SK-N-SH (cell line): ENCODE data around the gene SERPINE2. TPM values are rescaled to one million over a fixed set of nuclear protein-coding genes. Genes with fewer than 3 reads are reported as not detected.
A peak's percentile ranks its signal among the peaks of the same experiment; 100 is the strongest.

Source experiments
- CTCF ChIA-PET: fragments of 300-600, 350-600 bp; formaldehyde crosslinking; extraction: SDS; loops from one replicate; lab custom pipeline; 2021; lab: Yijun Ruan, JAX
- POLR2A ChIA-PET: fragments of 350-600 bp; sonication (Branson Sonifier 250); formaldehyde crosslinking; extraction: SDS; loops from one replicate; lab custom pipeline; 2020; ENCODE audit warnings: antibody characterized with exemption, inconsistent platforms; lab: Yijun Ruan, JAX
- DNase-seq: peaks from one replicate; pipeline ENCODE4 v3.0.0; 2012
- H2AFZ ChIP-seq: fragments of 200-600 bp; sonication (generic); 2 replicates; pipeline ENCODE4 v1.8.1; 2016; ENCODE audit warnings: antibody characterized with exemption, mild to moderate bottlenecking, low read depth
- H3F3A ChIP-seq: fragments of 200-600 bp; sonication (generic); replicated peaks from 2 replicates; pipeline ENCODE3; 2016; ENCODE audit warnings: antibody characterized with exemption, mild to moderate bottlenecking; ENCODE audit not compliant: insufficient read depth
- H3K27ac ChIP-seq, 2 experiments: fragments of 200-500 bp in 1 of 2; fragments of 200-600 bp in 1 of 2; sonication (Bioruptor generic) in 1 of 2; sonication (generic), shearing (Covaris generic) in 1 of 2; 2 replicates each; pipeline versions ENCODE4 v1.5.1 to v1.6.1; 2014 to 2016; ENCODE audit warnings: low read depth in 2 of 2, inconsistent platforms in 1 of 2, low read length in 1 of 2, mild to moderate bottlenecking in 1 of 2, mixed read lengths in 1 of 2
- H3K27me3 ChIP-seq: fragments of 200-600 bp; sonication (generic), shearing (Covaris generic); 2 replicates; pipeline ENCODE4 v1.6.1; 2016; ENCODE audit warnings: mixed run types; ENCODE audit not compliant: insufficient read depth
- H3K36me3 ChIP-seq, 2 experiments: fragments of 200-500 bp in 1 of 2; fragments of 200-600 bp in 1 of 2; sonication (Bioruptor generic) in 1 of 2; sonication (generic) in 1 of 2; replicated peaks in 1 of 2; 2 replicates each; pipeline versions ENCODE3 to v1.5.1; 2014 to 2016; ENCODE audit warnings: low read length in 1 of 2, mild to moderate bottlenecking in 1 of 2; ENCODE audit not compliant: insufficient read depth in 2 of 2, control insufficient read depth in 1 of 2
- H3K4me1 ChIP-seq, 2 experiments: fragments of 200-500 bp in 1 of 2; fragments of 200-600 bp in 1 of 2; sonication (Bioruptor generic) in 1 of 2; sonication (generic), shearing (Covaris generic) in 1 of 2; 2 replicates each; pipeline versions ENCODE4 v1.5.1 to v1.6.1; 2014 to 2016; ENCODE audit warnings: low read depth in 1 of 2, low read length in 1 of 2, mixed run types in 1 of 2; ENCODE audit not compliant: insufficient read depth in 2 of 2, control insufficient read depth in 1 of 2
- H3K4me2 ChIP-seq: fragments of 200-600 bp; sonication (generic), shearing (Covaris generic); 2 replicates; pipeline ENCODE4 v1.6.1; 2017; ENCODE audit warnings: mixed run types
- H3K4me3 ChIP-seq, 2 experiments: fragments of 200-500 bp in 1 of 2; fragments of 200-600 bp in 1 of 2; sonication (Bioruptor generic) in 1 of 2; sonication (generic), shearing (Covaris generic) in 1 of 2; 2 replicates each; pipeline versions ENCODE4 v1.5.1 to v1.8.1; 2014 to 2016; ENCODE audit warnings: low read depth in 2 of 2, inconsistent platforms in 1 of 2, low read length in 1 of 2, mild to moderate bottlenecking in 1 of 2, mixed read lengths in 1 of 2, moderate library complexity in 1 of 2
- H3K79me2 ChIP-seq: fragments of 200-600 bp; sonication (generic); 2 replicates; pipeline ENCODE4 v1.8.1; 2017; ENCODE audit warnings: mild to moderate bottlenecking; ENCODE audit not compliant: insufficient read depth
- H3K9ac ChIP-seq: fragments of 200-600 bp; sonication (generic); 2 replicates; pipeline ENCODE4 v1.6.1; 2017; ENCODE audit warnings: mixed run types
- H3K9me2 ChIP-seq: fragments of 200-600 bp; sonication (generic); 2 replicates; pipeline ENCODE4 v1.6.1; 2017; ENCODE audit warnings: mixed run types
- H3K9me3 ChIP-seq: fragments of 200-600 bp; sonication (generic); 2 replicates; pipeline ENCODE4 v1.6.1; 2017; ENCODE audit warnings: mixed run types, mild to moderate bottlenecking, moderate library complexity
- H4K20me1 ChIP-seq: fragments of 200-600 bp; sonication (generic); 2 replicates; pipeline ENCODE4 v1.6.1; 2017; ENCODE audit warnings: mild to moderate bottlenecking, mixed run types; ENCODE audit not compliant: insufficient read depth
- ELF1 ChIP-seq: IDR thresholded peaks from 2 replicates; pipeline ENCODE4 v1.4.0; 2012
- EZH2phosphoT487 ChIP-seq: fragments of 200-600 bp; sonication (generic); IDR thresholded peaks from 2 replicates; pipeline ENCODE4 v1.6.1; 2017; ENCODE audit warnings: low read depth, mixed run types, mild to moderate bottlenecking, antibody characterized with exemption, moderate library complexity, borderline replicate concordance
- FOXJ3 ChIP-seq: sonication (generic); formaldehyde crosslinking; IDR thresholded peaks from 2 replicates; pipeline ENCODE4 v1.5.1; 2020; ENCODE audit warnings: mild to moderate bottlenecking, missing genetic modification reagents
- GABPA ChIP-seq: IDR thresholded peaks from 2 replicates; pipeline ENCODE4 v1.4.0; 2012; ENCODE audit warnings: low read depth, mild to moderate bottlenecking
- NFIC ChIP-seq: IDR thresholded peaks from 2 replicates; pipeline ENCODE4 v1.4.0; 2012; ENCODE audit warnings: borderline replicate concordance
- NRF1 ChIP-seq: IDR thresholded peaks from 2 replicates; pipeline ENCODE4 v1.6.1; 2012; ENCODE audit warnings: low read depth, mild to moderate bottlenecking, low read length
- RAD21 ChIP-seq: IDR thresholded peaks from 2 replicates; pipeline ENCODE4 v1.6.1; 2012; ENCODE audit warnings: mild to moderate bottlenecking, low read length
- REST ChIP-seq: IDR thresholded peaks from 2 replicates; pipeline ENCODE4 v1.6.1; 2012; ENCODE audit warnings: mild to moderate bottlenecking, low read depth, low read length, moderate library complexity
- TAF1 ChIP-seq: IDR thresholded peaks from 2 replicates; pipeline ENCODE4 v1.6.1; 2012; ENCODE audit warnings: low read depth, mild to moderate bottlenecking, low read length, moderate library complexity, borderline replicate concordance
- TCF12 ChIP-seq: IDR thresholded peaks from 2 replicates; pipeline ENCODE4 v1.4.0; 2012
- TEAD4 ChIP-seq: IDR thresholded peaks from 2 replicates; pipeline ENCODE4 v1.4.0; 2012; ENCODE audit warnings: mild to moderate bottlenecking, borderline replicate concordance; ENCODE audit not compliant: insufficient read depth
- USF1 ChIP-seq: IDR thresholded peaks from 2 replicates; pipeline ENCODE4 v1.4.0; 2012; ENCODE audit warnings: low read depth, borderline replicate concordance
- USF2 ChIP-seq: fragments of 150-350 bp; IDR thresholded peaks from 2 replicates; pipeline ENCODE4 v1.6.1; 2017; ENCODE audit warnings: antibody characterized with exemption, low read length, low read depth, borderline replicate concordance
- WGBS: methylation state at CpG from one replicate; pipeline ENCODE4 v1.1.6; 2017; ENCODE audit warnings: low lambda C conversion rate; 5-methylcytosine and 5-hydroxymethylcytosine counted together
- polyA plus RNA-seq, 3 experiments: library from polyadenylated mRNA; depleted of rRNA; stranded (reverse); fragments of >200 nt; gene quantifications; 2 replicates each; pipeline ENCODE4 v1.2.3, GENCODE V29; 2012

Gene SERPINE2
- polyA plus RNA-seq, 1 of the 3 experiments (the other 2 are of a cell fraction), result 249 TPM

GRCh38 chr2:223976635-223977226 is 62.4 kb downstream of the SERPINE2 start:
- Histone ChIP-seq H3K4me1 (no peaks in the 10 kb centered on the region; a peak in 1 of 4 replicates), H3F3A (peaks cover 8% of the 10 kb centered on the region), H4K20me1 (no peaks in the 10 kb centered on the region), H3K9ac (no peak overlapping the region), H3K4me2 (no peak overlapping the region), H3K27me3 (no peaks in the 10 kb centered on the region), H3K9me3 (no peaks in the 10 kb centered on the region), H3K9me2 (no peaks in the 10 kb centered on the region), H2AFZ (no peak overlapping the region), H3K27ac (peak overlapping the region in 1 of 2 experiments; percentile 52; a peak in 2 of 4 replicates), H3K36me3 (peaks cover 41 to 44% of the 10 kb centered on the region in 2 experiments), H3K4me3 (no peak overlapping the region), H3K79me2 (no peaks in the 10 kb centered on the region)
- no peak for DNase-seq
- ChIA-PET CTCF (interaction anchor here (3.1 to 17.0 kb wide), 2 partner anchors 14 to 308 kb away, joined by 16 to 255 read pairs; no protein-coding TSS in a partner anchor), POLR2A (no interaction called here)
- 68% methylated on average over 3 of the region's 3 CpGs for WGBS
- TF ChIP-seq TAF1, result no peak
- no peak for TF ChIP-seq RAD21
- TF ChIP-seq REST, result no peak
- peak; percentile 48 for TF ChIP-seq NFIC
- TF ChIP-seq FOXJ3 (CRISPR knock-in tag), result no peak

GRCh38 chr2:223973606-223974005 is 65.5 kb downstream of the SERPINE2 start:
- no peak for TF ChIP-seq USF1
- no peak for TF ChIP-seq TAF1
- no peak for TF ChIP-seq EZH2phosphoT487
- TF ChIP-seq TCF12, result no peak
- no peak for TF ChIP-seq USF2
- no peak for TF ChIP-seq REST
- TF ChIP-seq NFIC, result no peak
- no peak for TF ChIP-seq ELF1
- TF ChIP-seq TEAD4, result no peak
- TF ChIP-seq GABPA, result no peak
- TF ChIP-seq NRF1, result no peak
- TF ChIP-seq, all 33 proteins: peak for 0
- Histone ChIP-seq H3K79me2 (no peaks in the 10 kb centered on the region), H3K9me3 (no peaks in the 10 kb centered on the region), H2AFZ (no peak overlapping the region), H4K20me1 (no peaks in the 10 kb centered on the region), H3K9ac (no peak overlapping the region), H3K4me3 (no peak overlapping the region), H3K9me2 (no peaks in the 10 kb centered on the region), H3K27me3 (no peaks in the 10 kb centered on the region), H3K4me2 (no peak overlapping the region), H3K4me1 (no peaks in the 10 kb centered on the region; a peak in 1 of 4 replicates), H3K27ac (no peak overlapping the region), H3K36me3 (peaks cover 16 to 22% of the 10 kb centered on the region in 2 experiments), H3F3A (peaks cover 12% of the 10 kb centered on the region)
- WGBS, result 100% methylated on average over 3 of the region's 3 CpGs
- POLR2A ChIA-PET, result no interaction called here
- no peak for DNase-seq
- CTCF ChIA-PET, result interaction anchor here (9.4 to 17.0 kb wide), 2 partner anchors 17 to 313 kb away, joined by 255 to 288 read pairs; no protein-coding TSS in a partner anchor
